ENCODE measurements around the gene NEMF. TPM values are rescaled to one million over a fixed set of nuclear protein-coding genes. Genes with fewer than 3 reads are reported as not detected.

NEMF gene
- total and polyA plus RNA-seq, 3 donors from 2014 or later, result 13.8 to 98.7 (median 81.3) TPM

- no peak for DNase-seq
- Histone ChIP-seq H3K4me1 (peaks cover 27% of the 10 kb centered on the region), H3K27ac (peak overlapping the region; percentile 96 to 98), H3K27me3 (no peaks in the 10 kb centered on the region), H3K4me3 (peak overlapping the region; percentile 88 to 99), H3K9me3 (no peaks in the 10 kb centered on the region), H3K36me3 (ENCODE audit: low read depth, missing control alignments) (no peaks in the 10 kb centered on the region)
- TF ChIP-seq CTCF (IDR thresholded peaks at IDR 0.05) (no peak), POLR2A (IDR thresholded peaks at IDR 0.05) (no peak)
- intact Hi-C loops (cut with DNase I; ENCODE audit: low total_unique reads), result loop anchor here (5.0 kb wide), 1 partner anchor 137 kb away; no protein-coding TSS in a partner anchor
- WGBS, 2 donors, result 9 to 16% methylated on average over 6 of the region's 6 CpGs
Observed at GRCh38 chr14:49769171-49769570, 83.4 kb downstream of the NEMF start.

- intact Hi-C loops (cut with DNase I; ENCODE audit: low total_unique reads), result loop anchor here (5.0 kb wide), 1 partner anchor 136 kb away; no protein-coding TSS in a partner anchor
- peak overlapping the region; percentile 96 to 98 for H3K27ac ChIP-seq
- peaks cover 27% of the 10 kb centered on the region for H3K4me1 ChIP-seq
- no peaks in the 10 kb centered on the region for H3K36me3 ChIP-seq (ENCODE audit: low read depth, missing control alignments)
- H3K9me3 ChIP-seq, result no peaks in the 10 kb centered on the region
- no peaks in the 10 kb centered on the region for H3K27me3 ChIP-seq
- WGBS, 2 donors, result 0% methylated on average over 31 to 67 of the region's 67 CpGs
- TF ChIP-seq CTCF (IDR thresholded peaks at IDR 0.05) (no peak), POLR2A (IDR thresholded peaks at IDR 0.05) (no peak)
- peak; percentile 71 for DNase-seq
- peak overlapping the region; percentile 88 to 99 for H3K4me3 ChIP-seq
Observed at GRCh38 chr14:49768301-49769121, 84.1 kb downstream of the NEMF start.

GRCh38 chr14:49767571-49768300 is 84.9 kb downstream of the NEMF start, which contains the start of gene KLHDC2:
Gene KLHDC2 (plus strand): TSS chr14:49768153. CDS start chr14:49768469, 316 bp downstream.
- intact Hi-C loops (cut with DNase I; ENCODE audit: low total_unique reads), result loop anchor here (5.0 kb wide), 1 partner anchor 135 kb away; no protein-coding TSS in a partner anchor

GRCh38 chr14:49767270-49767570 is 85.4 kb downstream of the NEMF start:
- intact Hi-C loops (cut with DNase I; ENCODE audit: low total_unique reads), result loop anchor here (5.0 kb wide), 1 partner anchor 135 kb away; no protein-coding TSS in a partner anchor
- 0 to 2% methylated on average over 7 to 9 of the region's 9 CpGs for WGBS, 2 donors
- peak overlapping the region; percentile 96 to 98 for H3K27ac ChIP-seq
- H3K36me3 ChIP-seq (ENCODE audit: low read depth, missing control alignments), result no peaks in the 10 kb centered on the region
- peak overlapping the region; percentile 88 to 99 for H3K4me3 ChIP-seq
- H3K27me3 ChIP-seq, result no peaks in the 10 kb centered on the region
- TF ChIP-seq CTCF (IDR thresholded peaks at IDR 0.05), result no peak
- TF ChIP-seq POLR2A (IDR thresholded peaks at IDR 0.05), result no peak
- no peaks in the 10 kb centered on the region for H3K9me3 ChIP-seq
- DNase-seq, result no peak
- peaks cover 27% of the 10 kb centered on the region for H3K4me1 ChIP-seq

More at GRCh38 chr14:49767571-49768300, 84.9 kb downstream of the NEMF start, which contains the start of gene KLHDC2:
- peak in 1 of 3 experiments; percentile 27 for TF ChIP-seq CTCF (IDR thresholded peaks at IDR 0.05)
- TF ChIP-seq POLR2A (IDR thresholded peaks at IDR 0.05), result peak; percentile 62
- 0 to 1% methylated on average over 22 to 86 of the region's 86 CpGs for WGBS, 2 donors
- H3K4me1 ChIP-seq, result peaks cover 27% of the 10 kb centered on the region
- H3K27ac ChIP-seq, result peak within 1 kb of the TSS; percentile 96 to 98
- peak; percentile 91 for DNase-seq
- H3K9me3 ChIP-seq, result no peaks in the 10 kb centered on the region
- H3K4me3 ChIP-seq, result peak within 1 kb of the TSS; percentile 88 to 99
- no peaks in the 10 kb centered on the region for H3K27me3 ChIP-seq
- no peaks in the 10 kb centered on the region for H3K36me3 ChIP-seq (ENCODE audit: low read depth, missing control alignments)

Data from testis (tissue), 3 donors.